HepG2 (cell line): ENCODE data around the gene RIMS3. TPM values are rescaled to one million over a fixed set of nuclear protein-coding genes. Genes with fewer than 3 reads are reported as not detected.

ENCODE experiments used
- ZNF17 ChIP-seq: sonication (generic); formaldehyde crosslinking; IDR thresholded peaks from 2 replicates; pipeline ENCODE4 v1.5.0; 2020; ENCODE audit warnings: mild to moderate bottlenecking, missing genetic modification reagents
- polyA plus RNA-seq, 8 experiments: library from polyadenylated mRNA; depleted of rRNA in 3 of 8; stranded (reverse) in 7 of 8; unstranded in 1 of 8; fragments of >200 nt; fragmentation: Illumina TruSeq in 4 of 8; extraction: Trizol in 4 of 8; gene quantifications; 2 replicates each; pipeline versions ENCODE4 v1.2.1 to v1.2.3, GENCODE V29; 2011 to 2016; ENCODE audit warnings: low read depth in 4 of 8, missing spikeins in 1 of 8, mixed read lengths in 1 of 8; ENCODE audit not compliant: insufficient read depth in 1 of 8
- total RNA-seq, 5 experiments: library from RNA; depleted of rRNA; stranded (reverse); fragments of >200 nt; fragmentation: Illumina TruSeq; extraction: Trizol; gene quantifications; 2 replicates each; pipeline ENCODE4 v1.2.3, GENCODE V29; 2016; ENCODE audit warnings: low read depth in 1 of 5
- TF ChIP-seq, protein P1 (sequence below): sonication (generic); formaldehyde crosslinking; IDR thresholded peaks from 2 replicates; pipeline ENCODE4 v1.5.1; 2020; ENCODE audit warnings: mild to moderate bottlenecking, missing genetic modification reagents, borderline replicate concordance
- TF ChIP-seq, protein P2 (sequence below): sonication (generic); formaldehyde crosslinking; IDR thresholded peaks from 2 replicates; pipeline ENCODE4 v1.9.0; 2022; ENCODE audit warnings: low read depth, missing genetic modification reagents

The RIMS3 gene
- total and polyA plus RNA-seq, 2 of the 13 experiments (the other 11 are each of a cell fraction or from before 2014, with no cell fraction given): 2.1 to 5.4 TPM

DNA sequence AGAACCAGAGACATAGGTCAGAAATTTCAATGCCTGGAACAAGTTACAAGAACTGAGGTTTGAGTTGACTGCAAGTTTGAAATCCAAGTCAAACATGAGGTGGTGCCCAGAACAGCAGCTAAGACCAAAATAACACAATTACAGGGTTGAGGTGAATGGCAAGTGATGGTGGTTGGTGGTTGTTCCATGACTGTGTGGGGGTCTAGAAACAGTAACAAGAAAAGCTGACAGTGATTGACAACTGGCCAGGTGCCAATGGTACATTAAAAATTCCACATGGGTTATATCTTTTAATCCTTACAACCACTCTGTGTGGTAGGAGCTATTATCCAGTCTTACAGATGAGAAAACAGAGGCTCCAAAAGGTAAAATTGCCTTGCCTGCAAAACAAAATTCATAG is 32.0 kb downstream of the RIMS3 start (continued):
- TF ChIP-seq, protein P1, sequence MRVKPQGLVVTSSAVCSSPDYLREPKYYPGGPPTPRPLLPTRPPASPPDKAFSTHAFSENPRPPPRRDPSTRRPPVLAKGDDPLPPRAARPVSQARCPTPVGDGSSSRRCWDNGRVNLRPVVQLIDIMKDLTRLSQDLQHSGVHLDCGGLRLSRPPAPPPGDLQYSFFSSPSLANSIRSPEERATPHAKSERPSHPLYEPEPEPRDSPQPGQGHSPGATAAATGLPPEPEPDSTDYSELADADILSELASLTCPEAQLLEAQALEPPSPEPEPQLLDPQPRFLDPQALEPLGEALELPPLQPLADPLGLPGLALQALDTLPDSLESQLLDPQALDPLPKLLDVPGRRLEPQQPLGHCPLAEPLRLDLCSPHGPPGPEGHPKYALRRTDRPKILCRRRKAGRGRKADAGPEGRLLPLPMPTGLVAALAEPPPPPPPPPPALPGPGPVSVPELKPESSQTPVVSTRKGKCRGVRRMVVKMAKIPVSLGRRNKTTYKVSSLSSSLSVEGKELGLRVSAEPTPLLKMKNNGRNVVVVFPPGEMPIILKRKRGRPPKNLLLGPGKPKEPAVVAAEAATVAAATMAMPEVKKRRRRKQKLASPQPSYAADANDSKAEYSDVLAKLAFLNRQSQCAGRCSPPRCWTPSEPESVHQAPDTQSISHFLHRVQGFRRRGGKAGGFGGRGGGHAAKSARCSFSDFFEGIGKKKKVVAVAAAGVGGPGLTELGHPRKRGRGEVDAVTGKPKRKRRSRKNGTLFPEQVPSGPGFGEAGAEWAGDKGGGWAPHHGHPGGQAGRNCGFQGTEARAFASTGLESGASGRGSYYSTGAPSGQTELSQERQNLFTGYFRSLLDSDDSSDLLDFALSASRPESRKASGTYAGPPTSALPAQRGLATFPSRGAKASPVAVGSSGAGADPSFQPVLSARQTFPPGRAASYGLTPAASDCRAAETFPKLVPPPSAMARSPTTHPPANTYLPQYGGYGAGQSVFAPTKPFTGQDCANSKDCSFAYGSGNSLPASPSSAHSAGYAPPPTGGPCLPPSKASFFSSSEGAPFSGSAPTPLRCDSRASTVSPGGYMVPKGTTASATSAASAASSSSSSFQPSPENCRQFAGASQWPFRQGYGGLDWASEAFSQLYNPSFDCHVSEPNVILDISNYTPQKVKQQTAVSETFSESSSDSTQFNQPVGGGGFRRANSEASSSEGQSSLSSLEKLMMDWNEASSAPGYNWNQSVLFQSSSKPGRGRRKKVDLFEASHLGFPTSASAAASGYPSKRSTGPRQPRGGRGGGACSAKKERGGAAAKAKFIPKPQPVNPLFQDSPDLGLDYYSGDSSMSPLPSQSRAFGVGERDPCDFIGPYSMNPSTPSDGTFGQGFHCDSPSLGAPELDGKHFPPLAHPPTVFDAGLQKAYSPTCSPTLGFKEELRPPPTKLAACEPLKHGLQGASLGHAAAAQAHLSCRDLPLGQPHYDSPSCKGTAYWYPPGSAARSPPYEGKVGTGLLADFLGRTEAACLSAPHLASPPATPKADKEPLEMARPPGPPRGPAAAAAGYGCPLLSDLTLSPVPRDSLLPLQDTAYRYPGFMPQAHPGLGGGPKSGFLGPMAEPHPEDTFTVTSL (CRISPR knock-in tag): no peak
- TF ChIP-seq ZNF17 (CRISPR knock-in tag): no peak
- TF ChIP-seq, protein P2, sequence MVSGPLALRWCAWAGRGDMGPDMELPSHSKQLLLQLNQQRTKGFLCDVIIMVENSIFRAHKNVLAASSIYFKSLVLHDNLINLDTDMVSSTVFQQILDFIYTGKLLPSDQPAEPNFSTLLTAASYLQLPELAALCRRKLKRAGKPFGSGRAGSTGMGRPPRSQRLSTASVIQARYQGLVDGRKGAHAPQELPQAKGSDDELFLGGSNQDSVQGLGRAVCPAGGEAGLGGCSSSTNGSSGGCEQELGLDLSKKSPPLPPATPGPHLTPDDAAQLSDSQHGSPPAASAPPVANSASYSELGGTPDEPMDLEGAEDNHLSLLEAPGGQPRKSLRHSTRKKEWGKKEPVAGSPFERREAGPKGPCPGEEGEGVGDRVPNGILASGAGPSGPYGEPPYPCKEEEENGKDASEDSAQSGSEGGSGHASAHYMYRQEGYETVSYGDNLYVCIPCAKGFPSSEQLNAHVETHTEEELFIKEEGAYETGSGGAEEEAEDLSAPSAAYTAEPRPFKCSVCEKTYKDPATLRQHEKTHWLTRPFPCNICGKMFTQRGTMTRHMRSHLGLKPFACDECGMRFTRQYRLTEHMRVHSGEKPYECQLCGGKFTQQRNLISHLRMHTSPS (CRISPR knock-in tag): no peak
